Measurements from ENCODE around the gene ETFA. TPM values are rescaled to one million over a fixed set of nuclear protein-coding genes. Genes with fewer than 3 reads are reported as not detected.

Gene ETFA
- total RNA-seq, 1 experiment from 2014 or later = 84.4 TPM

GRCh38 chr15:76286271-76286879 is 24.9 kb downstream of the ETFA start:
- ATAC-seq (no peak), DNase-seq (ENCODE audit: low spot score) (no peak)
- H3K4me3 Mint-ChIP-seq = no peak overlapping the region
- H3K4me1 Mint-ChIP-seq = no peaks in the 10 kb centered on the region
- CTCF ChIA-PET = no interaction called here
- no peak overlapping the region for H3K27ac Mint-ChIP-seq
- POLR2A ChIA-PET = no interaction called here
- peaks cover 21% of the 10 kb centered on the region; the same call in 1 of the 2 replicates for H3K36me3 Mint-ChIP-seq
- no peak for TF ChIP-seq NFYB (CRISPR knock-in tag; conservative IDR thresholded peaks at IDR 0.05; ENCODE audit: low read depth)
- TF ChIP-seq ATF3 (CRISPR knock-in tag; conservative IDR thresholded peaks at IDR 0.05) = no peak
- TF ChIP-seq CDX4 (CRISPR knock-in tag; IDR thresholded peaks at IDR 0.05; ENCODE audit: borderline replicate concordance) = no peak
- H3K27me3 Mint-ChIP-seq (ENCODE audit: low read depth) = no peaks in the 10 kb centered on the region
- no peaks in the 10 kb centered on the region for H3K9me3 Mint-ChIP-seq

GRCh38 chr15:76285241-76285825 is 25.9 kb downstream of the ETFA start:
- no peak for TF ChIP-seq RELA (CRISPR knock-in tag; IDR thresholded peaks at IDR 0.05; ENCODE audit: borderline replicate concordance)
- TF ChIP-seq MYBL2 (CRISPR knock-in tag; IDR thresholded peaks at IDR 0.05) = no peak
- TF ChIP-seq ZNF263 (CRISPR knock-in tag; IDR thresholded peaks at IDR 0.05; ENCODE audit: low read depth) = no peak
- no peak for TF ChIP-seq ZNF396 (CRISPR knock-in tag; IDR thresholded peaks at IDR 0.05; ENCODE audit: borderline replicate concordance)
- TF ChIP-seq KAT7 (CRISPR knock-in tag; IDR thresholded peaks at IDR 0.05; ENCODE audit: borderline replicate concordance) = no peak
- no peak for TF ChIP-seq ZNF416 (CRISPR knock-in tag; IDR thresholded peaks at IDR 0.05)
- no peak for TF ChIP-seq E2F1 (CRISPR knock-in tag; IDR thresholded peaks at IDR 0.05)
- TF ChIP-seq FOXK1 (CRISPR knock-in tag; IDR thresholded peaks at IDR 0.05) = no peak
- no peak for TF ChIP-seq CBFB (CRISPR knock-in tag; IDR thresholded peaks at IDR 0.05; ENCODE audit: low read depth)
- TF ChIP-seq ZNF317 (CRISPR knock-in tag; IDR thresholded peaks at IDR 0.05; ENCODE audit: borderline replicate concordance, low read depth) = no peak
- no peak for TF ChIP-seq ZMAT4 (CRISPR knock-in tag; IDR thresholded peaks at IDR 0.05)
- no peak for TF ChIP-seq OVOL2 (CRISPR knock-in tag; IDR thresholded peaks at IDR 0.05; ENCODE audit: borderline replicate concordance)
- TF ChIP-seq GRHL2 (CRISPR knock-in tag; IDR thresholded peaks at IDR 0.05; ENCODE audit: insufficient replicate concordance, severe bottlenecking) = no peak
- Mint-ChIP-seq H3K27ac (no peak overlapping the region), H3K9me3 (no peaks in the 10 kb centered on the region), H3K27me3 (ENCODE audit: low read depth) (no peaks in the 10 kb centered on the region), H3K36me3 (peaks cover 18% of the 10 kb centered on the region; the same call in 1 of the 2 replicates), H3K4me3 (no peak overlapping the region), H3K4me1 (no peaks in the 10 kb centered on the region)
- DNase-seq (ENCODE audit: low spot score) (no peak), ATAC-seq (no peak)
- POLR2A ChIA-PET = no interaction called here
- CTCF ChIA-PET = no interaction called here

GRCh38 chr15:76282465-76282864 is 28.8 kb downstream of the ETFA start:
- DNase-seq (ENCODE audit: low spot score) = no peak
- ChIA-PET POLR2A (no interaction called here), CTCF (interaction anchor here (0.6 kb wide), 1 partner anchor 14 kb away, joined by 3 read pairs; no protein-coding TSS in a partner anchor)

More at GRCh38 chr15:76282465-76282864, 28.8 kb downstream of the ETFA start:
- Mint-ChIP-seq H3K27me3 (ENCODE audit: low read depth) (no peaks in the 10 kb centered on the region), H3K4me3 (no peak overlapping the region), H3K27ac (no peak overlapping the region), H3K9me3 (no peaks in the 10 kb centered on the region), H3K4me1 (no peaks in the 10 kb centered on the region), H3K36me3 (peaks cover 18% of the 10 kb centered on the region; the same call in 1 of the 2 replicates)
- no peak for ATAC-seq
- TF ChIP-seq FOXK1 (CRISPR knock-in tag; IDR thresholded peaks at IDR 0.05) (no peak), TP53 (CRISPR knock-in tag; IDR thresholded peaks at IDR 0.05) (no peak), HMGA2 (CRISPR knock-in tag; IDR thresholded peaks at IDR 0.05) (no peak), ZNF219 (CRISPR knock-in tag; IDR thresholded peaks at IDR 0.05; ENCODE audit: borderline replicate concordance) (no peak), TEAD4 (CRISPR knock-in tag; IDR thresholded peaks at IDR 0.05) (no peak), FOXP1 (CRISPR knock-in tag; IDR thresholded peaks at IDR 0.05; ENCODE audit: borderline replicate concordance) (no peak), ATF3 (CRISPR knock-in tag; conservative IDR thresholded peaks at IDR 0.05) (no peak), ZNF317 (CRISPR knock-in tag; IDR thresholded peaks at IDR 0.05; ENCODE audit: borderline replicate concordance, low read depth) (no peak), USF1 (CRISPR knock-in tag; IDR thresholded peaks at IDR 0.05) (no peak)
